Fibroblast of pulmonary artery (primary cell): Measurements from ENCODE around the gene MROH7.

Experiments used
- DNase-seq: peaks from one replicate; pipeline ENCODE4 v3.0.0-alpha.2; 2010; ENCODE audit warnings: low read depth
- H3K4me3 ChIP-seq: replicated peaks from 2 replicates; pipeline ENCODE4 v1.5.1; 2011; ENCODE audit warnings: low read depth, mild to moderate bottlenecking, control low read depth, low read length, moderate library complexity
- TF ChIP-seq, protein P1 (sequence below): IDR thresholded peaks from 2 replicates; pipeline ENCODE4 v1.5.1; 2011; ENCODE audit warnings: mild to moderate bottlenecking, control low read depth, low read length, inconsistent platforms; ENCODE audit errors: missing control alignments

MROH7 gene

DNA sequence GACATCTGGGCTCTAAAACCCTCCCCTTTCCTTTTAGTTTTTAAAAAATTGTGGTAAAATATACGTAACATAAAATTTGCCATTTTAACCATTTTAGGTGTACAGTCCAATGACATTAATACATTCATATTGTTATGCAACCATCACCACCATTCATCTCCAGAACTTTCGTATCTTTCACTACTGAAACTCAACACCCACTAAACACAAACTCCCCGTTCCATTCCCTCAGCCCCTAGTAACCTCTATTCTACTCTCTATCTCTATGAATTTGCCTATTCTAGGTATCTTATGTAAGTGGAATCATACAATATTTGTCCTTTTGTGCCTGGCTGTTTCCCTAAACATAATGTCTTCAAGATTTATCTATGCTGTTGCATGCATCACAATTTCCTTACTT is 54.7 kb downstream of the MROH7 start:
- H3K4me3 ChIP-seq: no peak overlapping the region
- no peak for DNase-seq
- TF ChIP-seq, protein P1, sequence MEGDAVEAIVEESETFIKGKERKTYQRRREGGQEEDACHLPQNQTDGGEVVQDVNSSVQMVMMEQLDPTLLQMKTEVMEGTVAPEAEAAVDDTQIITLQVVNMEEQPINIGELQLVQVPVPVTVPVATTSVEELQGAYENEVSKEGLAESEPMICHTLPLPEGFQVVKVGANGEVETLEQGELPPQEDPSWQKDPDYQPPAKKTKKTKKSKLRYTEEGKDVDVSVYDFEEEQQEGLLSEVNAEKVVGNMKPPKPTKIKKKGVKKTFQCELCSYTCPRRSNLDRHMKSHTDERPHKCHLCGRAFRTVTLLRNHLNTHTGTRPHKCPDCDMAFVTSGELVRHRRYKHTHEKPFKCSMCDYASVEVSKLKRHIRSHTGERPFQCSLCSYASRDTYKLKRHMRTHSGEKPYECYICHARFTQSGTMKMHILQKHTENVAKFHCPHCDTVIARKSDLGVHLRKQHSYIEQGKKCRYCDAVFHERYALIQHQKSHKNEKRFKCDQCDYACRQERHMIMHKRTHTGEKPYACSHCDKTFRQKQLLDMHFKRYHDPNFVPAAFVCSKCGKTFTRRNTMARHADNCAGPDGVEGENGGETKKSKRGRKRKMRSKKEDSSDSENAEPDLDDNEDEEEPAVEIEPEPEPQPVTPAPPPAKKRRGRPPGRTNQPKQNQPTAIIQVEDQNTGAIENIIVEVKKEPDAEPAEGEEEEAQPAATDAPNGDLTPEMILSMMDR: no peak

GRCh38 chr1:54697896-54698295 is 56.3 kb downstream of the MROH7 start:
- no peak overlapping the region for H3K4me3 ChIP-seq
- DNase-seq: no peak
- TF ChIP-seq, protein P1: no peak

GRCh38 chr1:54698346-54698745 is 56.8 kb downstream of the MROH7 start:
- TF ChIP-seq, protein P1: no peak
- no peak overlapping the region for H3K4me3 ChIP-seq

DNA sequence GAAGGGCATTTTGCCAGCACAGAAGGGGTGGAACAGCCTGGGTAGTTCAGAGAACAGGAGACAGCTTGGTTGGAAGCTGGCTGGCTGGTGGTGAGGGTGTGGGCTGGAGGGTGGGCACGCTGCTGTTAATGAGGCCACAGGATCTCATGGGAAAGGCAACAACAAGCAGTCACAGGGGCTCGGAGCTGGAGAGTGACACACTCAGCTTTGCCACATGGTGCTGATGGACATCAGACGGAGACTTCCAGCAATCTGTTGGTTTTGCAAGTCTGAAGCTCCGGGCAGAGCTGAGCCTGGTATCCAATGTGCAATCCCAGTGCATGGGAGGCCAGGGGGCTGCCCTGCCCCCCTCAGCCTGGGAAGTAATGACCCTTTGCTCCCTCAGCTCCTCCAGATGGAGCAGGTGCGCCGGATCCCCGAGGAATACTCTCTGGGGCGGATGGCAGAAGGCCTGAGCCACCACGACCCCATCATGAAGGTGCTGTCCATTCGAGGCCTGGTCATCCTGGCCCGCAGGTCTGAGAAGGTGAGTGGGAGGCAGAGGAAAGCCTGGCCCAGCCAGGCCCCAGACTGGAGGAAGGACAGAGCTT is 58.4 kb downstream of the MROH7 start:
- no peak for DNase-seq
- no peak overlapping the region for H3K4me3 ChIP-seq
- TF ChIP-seq, protein P1: no peak

More at GRCh38 chr1:54698346-54698745, 56.8 kb downstream of the MROH7 start:
- DNase-seq: no peak

DNA sequence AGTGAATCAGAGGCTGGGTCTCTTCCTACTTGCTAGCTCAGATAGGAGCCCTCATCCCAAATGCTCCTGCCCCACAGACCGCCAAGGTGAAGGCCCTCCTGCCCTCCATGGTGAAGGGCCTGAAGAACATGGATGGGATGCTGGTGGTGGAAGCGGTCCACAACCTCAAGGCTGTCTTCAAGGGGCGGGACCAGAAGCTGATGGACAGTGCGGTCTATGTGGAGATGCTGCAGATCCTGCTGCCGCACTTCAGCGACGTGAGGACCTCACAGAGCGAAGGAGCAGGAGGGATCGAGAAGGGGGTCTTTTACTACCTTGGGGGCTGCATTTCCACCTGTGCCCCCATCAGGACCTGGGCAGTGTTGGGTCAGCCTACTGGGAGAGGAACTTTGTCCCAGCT is 59.5 kb downstream of the MROH7 start:
- TF ChIP-seq, protein P1: no peak

GRCh38 chr1:54701996-54702395 is 60.4 kb downstream of the MROH7 start:
- TF ChIP-seq, protein P1: no peak
- no peak for DNase-seq

More for the DNA sequence above, 59.5 kb downstream of the MROH7 start:
- DNase-seq: no peak
- H3K4me3 ChIP-seq: no peak overlapping the region

DNA sequence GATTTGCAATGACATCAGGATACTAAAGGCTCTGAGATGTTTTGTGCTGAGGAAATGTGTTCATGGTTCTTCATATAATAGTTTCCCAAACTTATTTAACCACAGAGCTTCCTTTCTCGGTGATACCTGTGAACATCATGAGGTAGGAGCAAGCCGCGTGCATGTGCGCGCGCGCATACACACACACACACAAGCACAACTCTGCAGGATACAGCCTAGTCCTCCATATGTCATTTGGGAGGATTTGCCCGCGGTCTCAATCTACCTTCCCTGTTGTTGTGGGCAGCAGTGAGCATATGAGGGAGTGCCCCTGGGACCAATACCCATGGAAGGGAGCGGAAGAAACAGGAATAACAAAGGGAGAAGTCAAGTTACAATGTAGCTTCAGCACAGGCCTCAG is 61.9 kb downstream of the MROH7 start:
- no peak for DNase-seq
- no peak overlapping the region for H3K4me3 ChIP-seq
- TF ChIP-seq, protein P1: no peak

More at GRCh38 chr1:54701996-54702395, 60.4 kb downstream of the MROH7 start:
- no peak overlapping the region for H3K4me3 ChIP-seq
